Measurements from ENCODE around the gene NELL2.

GRCh38 chr12:44812062-44812461 is 64.1 kb downstream of the NELL2 start:
- TF ChIP-seq SPI1 (IDR thresholded peaks at IDR 0.05; ENCODE audit: borderline replicate concordance, low read depth): no peak
- no peak for TF ChIP-seq POLR2AphosphoS5 (IDR thresholded peaks at IDR 0.05; ENCODE audit: low read depth)
- no peak for TF ChIP-seq CTCF (IDR thresholded peaks at IDR 0.05; ENCODE audit: insufficient read depth, low read length)
- no peak for TF ChIP-seq REST (IDR thresholded peaks at IDR 0.05; ENCODE audit: insufficient replicate concordance, low read depth)
